ENCODE data around the gene RHOA.
A peak's percentile ranks its signal among the peaks of the same experiment; 100 is the strongest.
"Not testable (repeated sequence)": the region's sequence is repeated elsewhere in the genome, so short reads cannot be mapped to it uniquely, and the experiment has no call there.

Gene RHOA

GRCh38 chr3:49399461-49399860, 12.3 kb downstream of the RHOA start:
- no peaks in the 10 kb centered on the region for H3K27me3 Mint-ChIP-seq (ENCODE audit: low read depth)
- no peak overlapping the region for H3K27ac Mint-ChIP-seq
- no peak overlapping the region for H3K4me3 Mint-ChIP-seq
- no peaks in the 10 kb centered on the region for H3K9me3 Mint-ChIP-seq
- peaks cover 28% of the 10 kb centered on the region for H3K4me1 Mint-ChIP-seq (ENCODE audit: low read depth)
- H3K36me3 Mint-ChIP-seq (ENCODE audit: low read depth), result peaks cover 18% of the 10 kb centered on the region

- Mint-ChIP-seq H3K4me1 (ENCODE audit: low read depth) (peaks cover 34% of the 10 kb centered on the region), H3K27ac (no peak overlapping the region), H3K36me3 (ENCODE audit: low read depth) (peaks cover 18% of the 10 kb centered on the region), H3K4me3 (no peak overlapping the region), H3K27me3 (ENCODE audit: low read depth) (no peaks in the 10 kb centered on the region), H3K9me3 (no peaks in the 10 kb centered on the region)
Measured at GRCh38 chr3:49397470-49397869, 14.3 kb downstream of the RHOA start.

GRCh38 chr3:49391310-49391709, 20.5 kb downstream of the RHOA start:
- not testable (repeated sequence) for H3K27ac Mint-ChIP-seq; H3K27me3 Mint-ChIP-seq (ENCODE audit: low read depth); H3K9me3 Mint-ChIP-seq; H3K4me3 Mint-ChIP-seq
- H3K4me1 Mint-ChIP-seq (ENCODE audit: low read depth), result peaks cover 21% of the 10 kb centered on the region
- peaks cover 13% of the 10 kb centered on the region for H3K36me3 Mint-ChIP-seq (ENCODE audit: low read depth)

DNA sequence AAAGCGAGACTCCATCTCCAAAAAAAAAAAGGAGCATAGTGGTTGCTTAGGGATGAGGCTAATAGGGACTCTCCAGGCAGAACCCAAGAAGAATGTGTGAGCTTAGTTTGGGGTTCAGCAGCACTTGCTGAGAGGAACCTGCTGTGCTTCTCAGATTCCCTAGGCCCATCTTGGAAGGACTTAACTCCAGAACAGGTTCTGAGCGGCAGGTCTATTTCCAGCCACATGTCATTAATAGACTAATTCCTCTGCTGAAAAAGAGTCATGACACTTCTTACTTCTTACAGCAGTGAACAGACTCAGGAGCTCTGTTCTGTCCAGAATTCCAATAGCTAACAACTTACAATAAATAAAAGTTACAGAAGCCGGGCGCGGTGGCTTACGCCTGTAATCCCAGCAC, 22.5 kb downstream of the RHOA start:
- H3K36me3 Mint-ChIP-seq (ENCODE audit: low read depth), result peaks cover 6% of the 10 kb centered on the region
- no peak overlapping the region for H3K27ac Mint-ChIP-seq
- H3K4me3 Mint-ChIP-seq, result no peak overlapping the region
- H3K27me3 Mint-ChIP-seq (ENCODE audit: low read depth), result no peaks in the 10 kb centered on the region
- H3K9me3 Mint-ChIP-seq, result no peaks in the 10 kb centered on the region
- H3K4me1 Mint-ChIP-seq (ENCODE audit: low read depth), result peaks cover 21% of the 10 kb centered on the region

DNA sequence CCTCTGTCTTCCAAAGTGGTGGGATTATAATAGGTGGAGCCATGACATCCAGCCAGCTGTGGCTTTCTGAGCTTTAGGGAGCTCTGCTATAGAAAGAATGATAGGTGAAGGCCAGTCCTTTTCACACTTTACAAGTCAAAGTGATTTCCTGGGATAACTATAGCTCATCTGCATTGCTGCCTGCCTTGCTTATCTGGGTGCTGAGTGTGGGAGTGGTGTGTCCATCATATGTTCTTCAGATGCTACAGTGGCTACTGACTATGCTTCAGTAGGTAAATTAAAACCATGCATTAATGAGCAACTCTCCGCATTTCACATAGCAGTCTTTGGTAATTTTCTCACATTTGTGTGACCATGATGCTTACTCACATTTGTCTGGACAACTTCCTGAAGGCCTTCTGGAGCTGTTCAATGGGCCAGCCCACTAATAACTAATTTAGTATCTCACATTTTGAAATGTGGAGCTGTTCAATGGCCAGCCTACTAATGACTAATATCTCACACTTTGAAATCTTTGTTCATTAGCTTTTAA, 23.4 kb downstream of the RHOA start:
- peaks cover 8% of the 10 kb centered on the region for H3K36me3 Mint-ChIP-seq (ENCODE audit: low read depth)
- H3K27ac Mint-ChIP-seq, result no peak overlapping the region
- peaks cover 18% of the 10 kb centered on the region for H3K4me1 Mint-ChIP-seq (ENCODE audit: low read depth)
- H3K27me3 Mint-ChIP-seq (ENCODE audit: low read depth), result no peaks in the 10 kb centered on the region
- H3K9me3 Mint-ChIP-seq, result no peaks in the 10 kb centered on the region
- H3K4me3 Mint-ChIP-seq, result no peak overlapping the region

- H3K27ac Mint-ChIP-seq, result no peak overlapping the region
Measured at GRCh38 chr3:49387721-49388120, 24.1 kb downstream of the RHOA start.

DNA sequence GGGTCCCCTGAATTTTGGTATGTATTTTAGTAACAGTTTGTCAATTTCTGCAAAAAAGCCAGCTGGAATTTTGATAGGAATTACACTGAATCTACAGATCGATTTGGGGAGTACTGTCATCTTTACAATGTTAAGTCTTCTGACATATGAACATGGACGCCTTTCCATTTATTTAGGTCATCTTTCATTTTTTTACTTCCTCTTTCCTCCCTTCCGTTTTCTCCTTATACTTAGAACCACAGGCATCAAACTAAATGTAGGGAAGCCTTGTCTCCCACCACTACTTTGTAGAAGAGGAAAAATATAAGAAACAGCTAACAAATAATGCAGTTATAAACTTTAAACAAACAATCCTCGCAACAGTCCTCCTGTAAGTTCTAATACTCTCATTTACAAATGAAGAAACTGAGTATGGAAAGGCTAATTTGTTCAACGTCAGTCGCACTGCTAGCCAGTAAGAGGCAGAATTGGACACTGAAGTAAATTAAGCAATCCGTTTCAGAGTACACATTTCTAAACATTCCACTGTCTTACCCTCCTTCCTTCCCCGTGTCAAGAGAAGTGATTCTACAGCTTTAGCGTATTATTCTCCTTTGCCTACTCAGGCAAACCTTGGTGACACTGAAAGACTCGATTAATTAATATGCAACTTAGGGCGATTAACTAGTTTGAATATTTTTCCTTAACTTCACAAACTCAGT, 25.6 kb downstream of the RHOA start:
- Mint-ChIP-seq H3K36me3 (ENCODE audit: low read depth) (peaks cover 9% of the 10 kb centered on the region), H3K9me3 (no peaks in the 10 kb centered on the region), H3K4me1 (ENCODE audit: low read depth) (peaks cover 15% of the 10 kb centered on the region), H3K4me3 (no peak overlapping the region), H3K27ac (no peak overlapping the region), H3K27me3 (ENCODE audit: low read depth) (no peaks in the 10 kb centered on the region)

More at GRCh38 chr3:49387721-49388120, 24.1 kb downstream of the RHOA start:
- no peaks in the 10 kb centered on the region for H3K9me3 Mint-ChIP-seq
- H3K27me3 Mint-ChIP-seq (ENCODE audit: low read depth), result no peaks in the 10 kb centered on the region
- H3K4me3 Mint-ChIP-seq, result no peak overlapping the region
- H3K36me3 Mint-ChIP-seq (ENCODE audit: low read depth), result peaks cover 9% of the 10 kb centered on the region
- peaks cover 15% of the 10 kb centered on the region for H3K4me1 Mint-ChIP-seq (ENCODE audit: low read depth)

GRCh38 chr3:49385617-49386016, 26.2 kb downstream of the RHOA start:
- H3K4me1 Mint-ChIP-seq (ENCODE audit: low read depth), result peaks cover 15% of the 10 kb centered on the region

DNA sequence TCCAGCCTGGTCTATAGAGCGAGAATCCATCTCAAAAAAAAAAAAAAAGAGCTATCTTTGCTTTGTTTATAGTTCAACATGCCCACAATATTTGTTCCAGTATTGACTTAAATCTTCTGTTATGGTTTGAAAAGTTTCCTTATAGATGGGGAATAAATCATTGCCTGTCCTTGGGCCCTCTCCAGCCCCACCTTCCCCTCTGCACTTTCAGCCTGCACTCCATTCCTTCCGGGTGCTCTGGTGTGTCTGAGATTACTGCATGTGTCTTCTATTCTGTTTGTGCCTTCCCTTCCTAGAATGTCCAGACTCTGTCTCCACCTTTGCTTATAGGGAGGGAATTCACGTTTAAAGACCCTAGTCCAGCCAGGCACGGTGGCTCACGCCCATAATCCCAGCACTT, 28.4 kb downstream of the RHOA start:
- Mint-ChIP-seq H3K27ac (no peak overlapping the region), H3K4me1 (ENCODE audit: low read depth) (peaks cover 22% of the 10 kb centered on the region), H3K9me3 (no peaks in the 10 kb centered on the region), H3K36me3 (ENCODE audit: low read depth) (peaks cover 19% of the 10 kb centered on the region), H3K4me3 (no peak overlapping the region), H3K27me3 (ENCODE audit: low read depth) (no peaks in the 10 kb centered on the region)

More at GRCh38 chr3:49385617-49386016, 26.2 kb downstream of the RHOA start:
- no peak overlapping the region for H3K4me3 Mint-ChIP-seq
- H3K9me3 Mint-ChIP-seq, result no peaks in the 10 kb centered on the region
- H3K36me3 Mint-ChIP-seq (ENCODE audit: low read depth), result peaks cover 9% of the 10 kb centered on the region
- H3K27me3 Mint-ChIP-seq (ENCODE audit: low read depth), result no peaks in the 10 kb centered on the region
- H3K27ac Mint-ChIP-seq, result no peak overlapping the region

DNA sequence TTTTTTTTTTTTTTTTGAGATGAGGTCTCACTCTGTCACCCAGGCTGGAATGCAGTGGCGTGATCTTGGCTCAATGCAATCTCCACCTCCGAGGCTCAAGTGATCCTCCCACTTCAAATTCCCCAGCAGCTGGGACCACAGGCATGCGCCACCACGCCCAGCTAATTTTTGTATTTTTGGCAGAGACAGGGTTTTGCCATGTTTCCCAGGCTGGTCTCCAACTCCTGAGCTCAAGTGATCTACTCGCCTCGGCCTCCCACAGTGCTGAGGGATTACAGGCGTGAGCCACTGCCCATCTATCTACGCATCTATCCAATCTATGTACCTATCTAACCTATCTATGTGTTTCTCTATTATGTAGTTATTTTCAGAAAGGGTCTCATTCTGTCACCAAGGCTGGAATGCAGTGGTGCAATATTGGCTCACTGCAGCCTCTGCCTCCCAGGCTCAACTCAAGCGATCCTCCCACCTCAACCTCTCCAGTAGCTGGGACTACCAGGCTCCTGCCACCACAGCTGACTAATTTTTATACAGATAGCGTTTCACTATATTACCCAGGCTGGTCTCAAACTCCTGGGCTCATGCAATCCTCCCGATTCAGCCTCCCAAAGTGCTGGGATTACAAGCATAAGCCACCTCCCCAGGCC, 33.4 kb downstream of the RHOA start:
- Mint-ChIP-seq H3K27me3 (ENCODE audit: low read depth) (no peaks in the 10 kb centered on the region), H3K9me3 (no peaks in the 10 kb centered on the region), H3K27ac (peak overlapping the region; percentile 66), H3K4me3 (no peak overlapping the region), H3K4me1 (ENCODE audit: low read depth) (peaks cover 30% of the 10 kb centered on the region), H3K36me3 (ENCODE audit: low read depth) (peaks cover 31% of the 10 kb centered on the region)

DNA sequence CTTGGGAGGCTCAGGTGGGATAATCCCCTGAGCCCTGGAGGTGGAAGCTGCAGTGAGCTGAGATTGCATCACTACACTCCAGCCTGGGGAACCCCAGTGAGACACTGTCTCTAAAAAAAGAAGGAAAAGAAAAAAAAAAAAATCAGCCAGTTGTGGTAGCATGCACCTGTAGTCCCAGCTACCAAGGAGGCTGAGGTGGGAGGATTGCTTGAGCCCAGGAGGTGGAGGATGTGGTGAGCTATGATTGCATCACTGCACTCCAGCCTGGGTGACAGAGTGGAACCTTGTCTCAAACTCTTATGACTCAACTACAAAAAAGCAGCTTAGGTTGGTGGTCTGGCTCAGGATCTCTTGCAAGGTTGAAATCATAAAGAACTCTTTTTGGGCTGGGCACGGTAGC, 34.3 kb downstream of the RHOA start:
- peak overlapping the region; percentile 75 for H3K27ac Mint-ChIP-seq
- no peak overlapping the region for H3K4me3 Mint-ChIP-seq
- peaks cover 37% of the 10 kb centered on the region for H3K36me3 Mint-ChIP-seq (ENCODE audit: low read depth)
- no peaks in the 10 kb centered on the region for H3K27me3 Mint-ChIP-seq (ENCODE audit: low read depth)
- no peaks in the 10 kb centered on the region for H3K9me3 Mint-ChIP-seq
- peaks cover 30% of the 10 kb centered on the region for H3K4me1 Mint-ChIP-seq (ENCODE audit: low read depth)

DNA sequence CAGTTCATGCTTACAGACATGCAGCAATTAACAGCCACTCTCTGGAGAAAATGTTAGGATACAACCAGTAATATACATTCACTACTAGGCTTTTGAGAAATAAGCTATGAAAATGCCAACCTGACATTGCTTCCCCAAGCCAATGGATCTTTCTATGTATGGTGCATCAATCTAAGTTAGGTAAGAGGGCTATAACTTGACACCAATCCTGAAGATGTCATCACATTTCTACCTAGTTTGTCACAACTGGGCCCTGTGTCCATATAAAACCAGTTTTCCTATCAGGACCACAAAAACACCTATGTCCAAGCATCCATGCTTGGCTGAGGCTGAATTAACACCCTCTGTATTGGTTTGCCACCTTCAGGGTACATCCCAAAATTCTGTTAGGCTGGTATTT, 39.8 kb downstream of the RHOA start:
- Mint-ChIP-seq H3K4me3 (no peak overlapping the region), H3K36me3 (ENCODE audit: low read depth) (peaks cover 43% of the 10 kb centered on the region), H3K9me3 (no peaks in the 10 kb centered on the region), H3K27ac (no peak overlapping the region), H3K4me1 (ENCODE audit: low read depth) (peaks cover 17% of the 10 kb centered on the region), H3K27me3 (ENCODE audit: low read depth) (no peaks in the 10 kb centered on the region)

GRCh38 chr3:49370585-49371290, 41.0 kb downstream of the RHOA start:
- Mint-ChIP-seq H3K4me3 (no peak overlapping the region), H3K27ac (peak overlapping the region; percentile 2), H3K9me3 (no peaks in the 10 kb centered on the region), H3K36me3 (ENCODE audit: low read depth) (peaks cover 53% of the 10 kb centered on the region), H3K4me1 (ENCODE audit: low read depth) (peaks cover 19% of the 10 kb centered on the region), H3K27me3 (ENCODE audit: low read depth) (no peaks in the 10 kb centered on the region)

DNA sequence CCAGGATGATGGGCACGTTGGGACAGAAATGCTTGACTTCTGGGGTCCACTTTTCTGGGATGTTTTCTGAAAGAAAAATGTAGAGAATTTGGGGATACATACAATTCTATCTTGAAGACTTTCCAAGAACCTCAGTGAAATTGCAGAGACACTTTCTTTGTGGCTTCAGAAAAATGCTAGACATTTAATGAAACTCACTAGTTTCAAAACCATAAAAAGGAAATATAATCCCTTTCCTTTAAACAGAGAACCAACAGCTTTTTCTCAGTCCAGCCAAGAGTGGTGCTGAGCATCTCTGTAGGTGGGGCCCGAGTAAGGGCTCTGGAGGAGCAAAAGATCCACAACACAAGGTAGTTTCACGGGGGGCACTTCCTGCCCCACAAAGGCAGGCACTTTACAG, 49.2 kb downstream of the RHOA start:
- Mint-ChIP-seq H3K36me3 (ENCODE audit: low read depth) (peaks cover 43% of the 10 kb centered on the region), H3K27ac (peak overlapping the region; percentile 26), H3K4me3 (no peak overlapping the region), H3K27me3 (ENCODE audit: low read depth) (no peaks in the 10 kb centered on the region), H3K4me1 (ENCODE audit: low read depth) (peaks cover 24% of the 10 kb centered on the region), H3K9me3 (no peaks in the 10 kb centered on the region)

- H3K9me3 Mint-ChIP-seq, result no peaks in the 10 kb centered on the region
- no peak overlapping the region for H3K4me3 Mint-ChIP-seq
- peak overlapping the region; percentile 41 for H3K27ac Mint-ChIP-seq
- H3K4me1 Mint-ChIP-seq (ENCODE audit: low read depth), result peaks cover 30% of the 10 kb centered on the region
- peaks cover 43% of the 10 kb centered on the region for H3K36me3 Mint-ChIP-seq (ENCODE audit: low read depth)
- no peaks in the 10 kb centered on the region for H3K27me3 Mint-ChIP-seq (ENCODE audit: low read depth)
Measured at GRCh38 chr3:49359623-49360022, 52.2 kb downstream of the RHOA start.

Data from T-helper 1 cell treated with Interleukin-12 subunit alpha and Interleukin-12 subunit beta and Interleukin-4 antibody, amounts not matched to agents 30 μg/mL and 1 μg/mL, for 36 hours (primary cell).